Mesendoderm (in vitro differentiated cells): ENCODE results near the gene ZNF783.
"Not testable (repeated sequence)": the region's sequence is repeated elsewhere in the genome, so short reads cannot be mapped to it uniquely, and the experiment has no call there.

Experiments used
- DNase-seq: peaks from one replicate; pipeline ENCODE4 v3.0.0; 2013
- H2AK5ac ChIP-seq: 2 replicates; pipeline ENCODE4 v1.6.1; 2013; ENCODE audit warnings: low read length, inconsistent platforms
- H2BK120ac ChIP-seq: 2 replicates; pipeline ENCODE4 v1.6.1; 2013; ENCODE audit warnings: low read depth, mild to moderate bottlenecking, low read length, moderate library complexity, mixed read lengths
- H2BK15ac ChIP-seq: replicated peaks from 2 replicates; pipeline ENCODE4 v1.6.1; 2013; ENCODE audit warnings: low read depth, mild to moderate bottlenecking, moderate library complexity
- H2BK5ac ChIP-seq: 2 replicates; pipeline ENCODE4 v1.6.1; 2013; ENCODE audit warnings: low read length, inconsistent platforms
- H3K18ac ChIP-seq: 2 replicates; pipeline ENCODE4 v1.6.1; 2013; ENCODE audit warnings: mild to moderate bottlenecking, low read length, mixed read lengths
- H3K23ac ChIP-seq: one replicate; pipeline ENCODE4 v1.6.1; 2013; ENCODE audit warnings: low read length
- H3K27ac ChIP-seq: 2 replicates; pipeline ENCODE4 v1.5.1; 2013; ENCODE audit warnings: low read depth, mild to moderate bottlenecking, inconsistent platforms, low read length, moderate library complexity
- H3K27me3 ChIP-seq: 2 replicates; pipeline ENCODE4 v1.6.1; 2013; ENCODE audit warnings: low read length, control low read depth, mild to moderate bottlenecking, inconsistent platforms; ENCODE audit not compliant: insufficient read depth, poor library complexity
- H3K36me3 ChIP-seq: 2 replicates; pipeline ENCODE4 v1.6.1; 2013; ENCODE audit warnings: low read length, inconsistent platforms; ENCODE audit not compliant: control insufficient read depth, insufficient read depth
- H3K4ac ChIP-seq: one replicate; pipeline ENCODE4 v1.6.1; 2013; ENCODE audit warnings: low read depth, mild to moderate bottlenecking, low read length, moderate library complexity
- H3K4me1 ChIP-seq: 2 replicates; pipeline ENCODE4 v1.6.1; 2013; ENCODE audit warnings: low read depth, low read length, inconsistent platforms; ENCODE audit not compliant: control insufficient read depth
- H3K4me2 ChIP-seq: 2 replicates; pipeline ENCODE4 v1.6.1; 2013; ENCODE audit warnings: low read length
- H3K4me3 ChIP-seq: 2 replicates; pipeline ENCODE4 v1.5.1; 2013; ENCODE audit warnings: mild to moderate bottlenecking, low read length
- H3K56ac ChIP-seq: one replicate; pipeline ENCODE4 v1.6.1; 2013; ENCODE audit warnings: low read length
- H3K79me1 ChIP-seq: 2 replicates; pipeline ENCODE4 v1.6.1; 2013; ENCODE audit warnings: low read length, inconsistent platforms
- H3K79me2 ChIP-seq: 2 replicates; pipeline ENCODE4 v1.6.1; 2013; ENCODE audit warnings: mild to moderate bottlenecking, low read length; ENCODE audit not compliant: control insufficient read depth, insufficient read depth
- H3K9ac ChIP-seq: 2 replicates; pipeline ENCODE4 v1.6.1; 2013; ENCODE audit warnings: low read length, inconsistent platforms
- H4K5ac ChIP-seq: one replicate; pipeline ENCODE4 v1.6.1; 2013; ENCODE audit warnings: low read length
- H4K8ac ChIP-seq: one replicate; pipeline ENCODE4 v1.6.1; 2013; ENCODE audit warnings: low read depth, mild to moderate bottlenecking, control low read depth, low read length, moderate library complexity
- WGBS: extraction: QIAGEN DNeasy Blood & Tissue Kit; methylation state at CpG from one replicate; pipeline ENCODE4 v1.1.7; 2013; ENCODE audit warnings: low lambda C conversion rate, missing lambda C conversion rate; ENCODE audit not compliant: insufficient coverage; ENCODE audit errors: extremely low coverage; 5-methylcytosine and 5-hydroxymethylcytosine counted together

The ZNF783 gene

GRCh38 chr7:149241696-149242095, 20.3 kb upstream of the ZNF783 start:
- H4K5ac ChIP-seq = no peak overlapping the region
- no peak overlapping the region for H3K4me2 ChIP-seq
- no peaks in the 10 kb centered on the region for H3K36me3 ChIP-seq
- no peak overlapping the region for H3K18ac ChIP-seq
- peaks cover 5% of the 10 kb centered on the region for H3K4me1 ChIP-seq
- H2BK15ac ChIP-seq = no peak overlapping the region
- no peaks in the 10 kb centered on the region for H3K27me3 ChIP-seq
- H3K56ac ChIP-seq = no peak overlapping the region
- peaks cover 12% of the 10 kb centered on the region for H3K79me1 ChIP-seq
- no peak overlapping the region for H2AK5ac ChIP-seq
- H3K23ac ChIP-seq = no peak overlapping the region
- no peak overlapping the region for H3K4me3 ChIP-seq
- no peak for DNase-seq
- H3K27ac ChIP-seq = no peak overlapping the region
- H3K9ac ChIP-seq = no peak overlapping the region
- WGBS = no CpG with 5 or more reads among the region's 5 CpGs
- no peak overlapping the region for H2BK5ac ChIP-seq
- H2BK120ac ChIP-seq = no peak overlapping the region
- H3K79me2 ChIP-seq = peaks cover 18% of the 10 kb centered on the region
- H4K8ac ChIP-seq = no peak overlapping the region
- no peak overlapping the region for H3K4ac ChIP-seq

- Histone ChIP-seq H3K4me3 (no peak overlapping the region), H3K36me3 (no peaks in the 10 kb centered on the region), H2BK5ac (no peak overlapping the region), H2BK120ac (no peak overlapping the region), H3K79me1 (peaks cover 15% of the 10 kb centered on the region), H3K27me3 (no peaks in the 10 kb centered on the region), H4K8ac (no peak overlapping the region), H2BK15ac (no peak overlapping the region), H3K56ac (no peak overlapping the region), H3K9ac (no peak overlapping the region), H3K18ac (no peak overlapping the region), H3K27ac (no peak overlapping the region), H3K79me2 (peaks cover 19% of the 10 kb centered on the region), H3K4ac (no peak overlapping the region), H4K5ac (no peak overlapping the region), H3K4me2 (no peak overlapping the region), H3K4me1 (peaks cover 5% of the 10 kb centered on the region), H3K23ac (no peak overlapping the region), H2AK5ac (no peak overlapping the region)
- DNase-seq = no peak
- WGBS = no CpG with 5 or more reads among the region's 5 CpGs
Measured at GRCh38 chr7:149245244-149245643, 16.8 kb upstream of the ZNF783 start.

GRCh38 chr7:149245744-149246143, 16.3 kb upstream of the ZNF783 start:
- H2BK15ac ChIP-seq = no peak overlapping the region
- no peak overlapping the region for H3K23ac ChIP-seq
- H3K36me3 ChIP-seq = no peaks in the 10 kb centered on the region
- no CpG with 5 or more reads among the region's 5 CpGs for WGBS
- no peak overlapping the region for H3K27ac ChIP-seq
- no peak for DNase-seq
- H3K27me3 ChIP-seq = no peaks in the 10 kb centered on the region
- H3K56ac ChIP-seq = no peak overlapping the region
- H2BK5ac ChIP-seq = no peak overlapping the region
- no peak overlapping the region for H2AK5ac ChIP-seq
- H3K4ac ChIP-seq = no peak overlapping the region
- no peak overlapping the region for H2BK120ac ChIP-seq
- H4K5ac ChIP-seq = no peak overlapping the region
- H3K79me2 ChIP-seq = peaks cover 14% of the 10 kb centered on the region
- H3K18ac ChIP-seq = no peak overlapping the region
- peaks cover 10% of the 10 kb centered on the region for H3K79me1 ChIP-seq
- no peak overlapping the region for H4K8ac ChIP-seq
- H3K9ac ChIP-seq = no peak overlapping the region
- no peak overlapping the region for H3K4me3 ChIP-seq
- peaks cover under 1% of the 10 kb centered on the region for H3K4me1 ChIP-seq
- H3K4me2 ChIP-seq = no peak overlapping the region

DNA sequence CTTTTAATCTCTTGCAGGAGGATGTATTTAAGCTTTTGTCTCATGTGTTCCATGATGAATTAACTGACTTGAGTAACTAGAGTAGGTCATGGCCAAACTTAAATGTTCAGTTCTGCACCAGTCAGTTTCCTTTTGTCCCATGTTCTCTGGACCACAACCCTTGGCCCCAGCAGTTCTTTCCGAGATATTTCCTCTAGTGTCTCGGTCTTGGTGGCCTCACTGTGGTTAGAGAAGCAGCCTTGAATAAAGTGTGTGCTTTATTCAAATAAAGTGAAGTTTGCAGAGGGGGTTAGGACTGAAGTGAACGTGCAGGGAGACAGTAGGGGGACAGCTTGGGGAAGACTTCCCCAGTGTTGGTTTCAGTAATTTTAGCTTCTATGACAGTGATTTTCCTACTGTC, 13.2 kb upstream of the ZNF783 start:
- no peaks in the 10 kb centered on the region for H3K4me1 ChIP-seq
- H3K79me1 ChIP-seq = peaks cover 4% of the 10 kb centered on the region
- H2BK5ac ChIP-seq = no peak overlapping the region
- no peak overlapping the region for H3K23ac ChIP-seq
- H3K9ac ChIP-seq = no peak overlapping the region
- peaks cover 2% of the 10 kb centered on the region for H3K36me3 ChIP-seq
- H2BK15ac ChIP-seq = no peak overlapping the region
- no peak overlapping the region for H3K4ac ChIP-seq
- no peak overlapping the region for H4K8ac ChIP-seq
- H3K18ac ChIP-seq = no peak overlapping the region
- H3K4me2 ChIP-seq = no peak overlapping the region
- no peak overlapping the region for H3K4me3 ChIP-seq
- no CpG with 5 or more reads among the region's 3 CpGs for WGBS
- H3K27me3 ChIP-seq = no peaks in the 10 kb centered on the region
- H2BK120ac ChIP-seq = no peak overlapping the region
- no peak overlapping the region for H2AK5ac ChIP-seq
- H3K56ac ChIP-seq = no peak overlapping the region
- no peak overlapping the region for H4K5ac ChIP-seq
- H3K27ac ChIP-seq = no peak overlapping the region
- peaks cover 8% of the 10 kb centered on the region for H3K79me2 ChIP-seq
- no peak for DNase-seq

DNA sequence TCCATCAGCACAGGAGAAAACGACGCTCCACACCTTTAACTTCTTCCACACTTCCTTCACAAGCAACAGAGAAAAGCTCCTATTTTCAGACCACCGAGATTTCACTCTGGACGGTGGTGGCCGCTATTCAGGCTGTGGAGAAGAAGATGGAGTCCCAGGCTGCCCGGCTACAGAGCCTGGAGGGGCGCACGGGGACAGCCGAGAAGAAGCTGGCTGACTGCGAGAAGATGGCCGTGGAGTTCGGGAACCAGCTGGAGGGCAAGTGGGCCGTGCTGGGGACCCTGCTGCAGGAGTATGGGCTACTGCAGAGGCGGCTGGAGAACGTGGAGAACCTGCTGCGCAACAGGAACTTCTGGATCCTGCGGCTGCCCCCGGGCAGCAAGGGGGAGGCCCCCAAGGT, 11.8 kb upstream of the ZNF783 start:
- H3K27me3 ChIP-seq, H3K4me2 ChIP-seq, H2BK5ac ChIP-seq, H4K5ac ChIP-seq, H2BK15ac ChIP-seq, H3K4ac ChIP-seq, H3K4me3 ChIP-seq, H3K4me1 ChIP-seq, H3K9ac ChIP-seq, H2BK120ac ChIP-seq, H3K23ac ChIP-seq, H3K56ac ChIP-seq, H2AK5ac ChIP-seq, H3K36me3 ChIP-seq, DNase-seq, H4K8ac ChIP-seq, H3K27ac ChIP-seq, H3K79me2 ChIP-seq, H3K79me1 ChIP-seq, H3K18ac ChIP-seq: not testable (repeated sequence)
- WGBS = no CpG with 5 or more reads among the region's 18 CpGs

GRCh38 chr7:149251518-149251917, 10.5 kb upstream of the ZNF783 start:
- H3K79me2 ChIP-seq, H3K4me1 ChIP-seq, H3K36me3 ChIP-seq, H3K4me2 ChIP-seq, H3K23ac ChIP-seq, H2AK5ac ChIP-seq, H2BK120ac ChIP-seq, H3K56ac ChIP-seq, H3K9ac ChIP-seq, DNase-seq, H2BK15ac ChIP-seq, H3K27ac ChIP-seq, H3K4me3 ChIP-seq, H2BK5ac ChIP-seq, H3K4ac ChIP-seq, H3K79me1 ChIP-seq, H4K5ac ChIP-seq, H4K8ac ChIP-seq, H3K18ac ChIP-seq, H3K27me3 ChIP-seq: not testable (repeated sequence)
- no CpG with 5 or more reads among the region's 10 CpGs for WGBS
